ENCODE data around the gene LRP8. TPM values are rescaled to one million over a fixed set of nuclear protein-coding genes. Genes with fewer than 3 reads are reported as not detected.

LRP8 gene
- total and polyA plus RNA-seq, 2 donors (not counting 3 experiments of a cell fraction or from before 2014, with no cell fraction given), result 40.9 to 62.2 TPM

GRCh38 chr1:53293123-53293522, 34.7 kb downstream of the LRP8 start:
- Histone ChIP-seq H4K20me1 (replicated peaks; ENCODE audit: control insufficient read depth, extremely low read depth, insufficient read depth, low read length) (no peaks in the 10 kb centered on the region), H3K4me1 (ENCODE audit: control insufficient read depth, extremely low read depth, insufficient read depth, low read length) (peaks cover 24% of the 10 kb centered on the region), H3K27me3 (ENCODE audit: control insufficient read depth in 2 of 2, insufficient read depth in 2 of 2, low read length in 2 of 2) (no peaks in the 10 kb centered on the region), H2AFZ (ENCODE audit: low read depth, low read length) (no peak overlapping the region), H3K27ac (ENCODE audit: insufficient read depth, low read depth, low read length) (peak overlapping the region; percentile 29), H3K9ac (replicated peaks; ENCODE audit: extremely low read depth, insufficient read depth, low read length) (no peak overlapping the region), H3K36me3 (ENCODE audit: control insufficient read depth in 2 of 2, extremely low read depth in 1 of 2, insufficient read depth in 2 of 2, low read length in 2 of 2) (peaks cover 0 to 5% of the 10 kb centered on the region in 2 experiments), H3K79me2 (ENCODE audit: control insufficient read depth, insufficient read depth, low read length) (peaks cover 38% of the 10 kb centered on the region), H3K4me3 (replicated peaks in 1 of 3; ENCODE audit: insufficient read depth in 1 of 3, low read depth in 1 of 3, low read length in 3 of 3) (no peak overlapping the region), H3K4me2 (ENCODE audit: insufficient read depth, low read length) (peak overlapping the region; percentile 5), H3K9me1 (replicated peaks; ENCODE audit: control insufficient read depth, extremely low read depth, insufficient read depth, low read length) (no peaks in the 10 kb centered on the region), H3K9me3 (replicated peaks; ENCODE audit: control insufficient read depth, insufficient read depth, low read length) (no peaks in the 10 kb centered on the region)
- dilution Hi-C loops (cut with MboI; ENCODE audit: extremely low pct_ligation_motif_present, low sequenced_read_pairs) (no loop called here), intact Hi-C loops (cut with micrococcal nuclease) (loop anchor here (1.0 kb wide), 2 partner anchors 24 to 33 kb away; no protein-coding TSS in a partner anchor)
- FAIRE-seq (peak; percentile 71), DNase-seq (ENCODE audit: low read depth, low spot score) (peak; percentile 38)
- BruUV-seq (replicated peaks), result no TSS peak
- TF ChIP-seq, protein P1, sequence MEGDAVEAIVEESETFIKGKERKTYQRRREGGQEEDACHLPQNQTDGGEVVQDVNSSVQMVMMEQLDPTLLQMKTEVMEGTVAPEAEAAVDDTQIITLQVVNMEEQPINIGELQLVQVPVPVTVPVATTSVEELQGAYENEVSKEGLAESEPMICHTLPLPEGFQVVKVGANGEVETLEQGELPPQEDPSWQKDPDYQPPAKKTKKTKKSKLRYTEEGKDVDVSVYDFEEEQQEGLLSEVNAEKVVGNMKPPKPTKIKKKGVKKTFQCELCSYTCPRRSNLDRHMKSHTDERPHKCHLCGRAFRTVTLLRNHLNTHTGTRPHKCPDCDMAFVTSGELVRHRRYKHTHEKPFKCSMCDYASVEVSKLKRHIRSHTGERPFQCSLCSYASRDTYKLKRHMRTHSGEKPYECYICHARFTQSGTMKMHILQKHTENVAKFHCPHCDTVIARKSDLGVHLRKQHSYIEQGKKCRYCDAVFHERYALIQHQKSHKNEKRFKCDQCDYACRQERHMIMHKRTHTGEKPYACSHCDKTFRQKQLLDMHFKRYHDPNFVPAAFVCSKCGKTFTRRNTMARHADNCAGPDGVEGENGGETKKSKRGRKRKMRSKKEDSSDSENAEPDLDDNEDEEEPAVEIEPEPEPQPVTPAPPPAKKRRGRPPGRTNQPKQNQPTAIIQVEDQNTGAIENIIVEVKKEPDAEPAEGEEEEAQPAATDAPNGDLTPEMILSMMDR (IDR thresholded peaks at IDR 0.05; ENCODE audit: extremely low read depth in 1 of 2, insufficient read depth in 1 of 2, low read depth in 1 of 2, low read length in 2 of 2), result no peak
- no peak for TF ChIP-seq MYC (IDR thresholded peaks at IDR 0.05; ENCODE audit: low read depth, low read length)
- TF ChIP-seq, protein P2, sequence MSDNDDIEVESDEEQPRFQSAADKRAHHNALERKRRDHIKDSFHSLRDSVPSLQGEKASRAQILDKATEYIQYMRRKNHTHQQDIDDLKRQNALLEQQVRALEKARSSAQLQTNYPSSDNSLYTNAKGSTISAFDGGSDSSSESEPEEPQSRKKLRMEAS (IDR thresholded peaks at IDR 0.05; ENCODE audit: insufficient read depth, insufficient read length), result no peak
- no peak for TF ChIP-seq POLR2A (IDR thresholded peaks at IDR 0.05; ENCODE audit: low read depth, low read length)
- TF ChIP-seq POLR2AphosphoS5 (IDR thresholded peaks at IDR 0.05; ENCODE audit: insufficient read depth, low read depth, low read length), result no peak
- no peak for TF ChIP-seq GATA2 (IDR thresholded peaks at IDR 0.05; ENCODE audit: insufficient read depth, insufficient read length, low read depth, low read length)
- no peak for TF ChIP-seq JUN (IDR thresholded peaks at IDR 0.05; ENCODE audit: borderline replicate concordance, insufficient read depth, insufficient read length, low read depth)
- no peak for TF ChIP-seq FOS (IDR thresholded peaks at IDR 0.05; ENCODE audit: borderline replicate concordance, insufficient read depth, low read length)
- CTCF ChIA-PET, result interaction anchor here (1.0 to 3.4 kb wide), 3 partner anchors 14 to 111 kb away, joined by 3 to 21 read pairs (median 3); no protein-coding TSS in a partner anchor
- POLR2A ChIA-PET, result no interaction called here
